Pancreas (tissue), 10 donors: Measurements from ENCODE around the gene MMP24OS. TPM values are rescaled to one million over a fixed set of nuclear protein-coding genes. Genes with fewer than 3 reads are reported as not detected.

ENCODE experiments used
- ATAC-seq, 4 donors: fragments of 200-7000 bp; cut with Tn5 transposase; one replicate each; pipeline versions ENCODE4 v1.8.0 to v1.9.1; 2020; ENCODE audit warnings: mild to moderate bottlenecking in 4 of 4, moderate library complexity in 4 of 4
- DNase-seq, 6 donors: peaks; one replicate each; pipeline ENCODE4 v3.0.0-alpha.2; 2020
- FAIRE-seq: peaks from 2 replicates; lab custom pipeline; 2012; peaks lifted over from hg19 to GRCh38; lab: Jason Lieb, UNC
- H3K27ac ChIP-seq, 4 donors: fragments of 200-600 bp; sonication (generic); 1 replicate in 3 of 4; 2 replicates in 1 of 4; pipeline versions ENCODE4 v1.5.0 to v1.8.0; 2020
- H3K27me3 ChIP-seq, 4 donors: fragments of 200-600 bp; one replicate each; pipeline ENCODE4 v1.8.0; 2021
- H3K36me3 ChIP-seq, 3 donors: fragments of 200-600 bp; sonication (generic) in 1 of 3; one replicate each; pipeline versions ENCODE4 v1.5.0 to v1.8.0; 2020 to 2021
- H3K4me1 ChIP-seq, 3 donors: fragments of 200-600 bp; one replicate each; pipeline ENCODE4 v1.8.0; 2021
- H3K4me3 ChIP-seq, 4 donors: fragments of 200-600 bp; sonication (generic) in 2 of 4; one replicate each; pipeline versions ENCODE4 v1.5.0 to v1.8.0; 2020 to 2021
- H3K9me3 ChIP-seq, 4 donors: fragments of 200-600 bp; one replicate each; pipeline ENCODE4 v1.8.0; 2021
- WGBS, 2 donors: extraction: QIAGEN DNeasy Blood & Tissue Kit; methylation state at CpG; one replicate each; pipeline ENCODE4 v1.1.7; 2013; 5-methylcytosine and 5-hydroxymethylcytosine counted together
- intact Hi-C, 3 donors: fragments of 100-400 bp; cut with DNase I; formaldehyde crosslinking; loops; one replicate each; pipeline versions ENCODE4 v1.11.1 to v1.14.2; 2022
- polyA plus RNA-seq, 2 donors: library from polyadenylated mRNA; stranded (reverse); fragments of 200-250 nt; gene quantifications; one replicate each; pipeline ENCODE4 v1.2.3, GENCODE V29; 2013
- total RNA-seq, 6 donors: library from RNA; stranded (reverse); fragmentation: NEBNext Ultra II Directional in 4 of 6; extraction: Animal tissue kit (Norgen Biotek cat#: 25700) in 4 of 6; gene quantifications; one replicate each; pipeline versions ENCODE4 v1.2.1 to v1.2.4, GENCODE V29; 2021 to 2023
- TF ChIP-seq, protein P1 (sequence below), 4 donors: fragments of 200-600 bp; sonication (generic) in 3 of 4; IDR thresholded peaks; one replicate each; pipeline versions ENCODE4 v1.5.0 to v1.8.0; 2021; ENCODE audit warnings: antibody characterized with exemption in 4 of 4
- donor health status: healthy with polysubstance abuse.
- donor health status: DM: no; HTN: no; CAD: no; lungs with moderate emphysema.
- donor health status: DM: no; HTN: no; CAD: no.
- donor health status: control.
- donor health status: control.
- donor health status: Bipolar disorder and iron deficiency.
- donor health status: DM: yes; HTN: yes; CAD: no.
- donor health status: DM: no; HTN: no; CAD: no.
- donor health status: DM: no; HTN: no; CAD: no.
- donor health status: DM: yes; HTN: yes; CAD: no.

The MMP24OS gene
- total and polyA plus RNA-seq, 8 donors: 28.9 to 74.9 (median 45.8) TPM

GRCh38 chr20:35312318-35312717 is 34.4 kb upstream of the MMP24OS start:
- ATAC-seq (peak in 1 of 4 donors; percentile 53), FAIRE-seq (no peak), DNase-seq (no peak)
- Histone ChIP-seq H3K4me3 (no peak overlapping the region), H3K27ac (no peak overlapping the region), H3K27me3 (no peaks in the 10 kb centered on the region), H3K36me3 (peaks cover 0 to 7% (median 0%) of the 10 kb centered on the region in 3 donors), H3K4me1 (peaks cover 0 to 5% (median 0%) of the 10 kb centered on the region in 3 donors), H3K9me3 (no peaks in the 10 kb centered on the region)
- WGBS, 2 donors: 91 to 92% methylated on average over 1 of the region's 1 CpG
- intact Hi-C loops: no loop called here
- TF ChIP-seq, protein P1, sequence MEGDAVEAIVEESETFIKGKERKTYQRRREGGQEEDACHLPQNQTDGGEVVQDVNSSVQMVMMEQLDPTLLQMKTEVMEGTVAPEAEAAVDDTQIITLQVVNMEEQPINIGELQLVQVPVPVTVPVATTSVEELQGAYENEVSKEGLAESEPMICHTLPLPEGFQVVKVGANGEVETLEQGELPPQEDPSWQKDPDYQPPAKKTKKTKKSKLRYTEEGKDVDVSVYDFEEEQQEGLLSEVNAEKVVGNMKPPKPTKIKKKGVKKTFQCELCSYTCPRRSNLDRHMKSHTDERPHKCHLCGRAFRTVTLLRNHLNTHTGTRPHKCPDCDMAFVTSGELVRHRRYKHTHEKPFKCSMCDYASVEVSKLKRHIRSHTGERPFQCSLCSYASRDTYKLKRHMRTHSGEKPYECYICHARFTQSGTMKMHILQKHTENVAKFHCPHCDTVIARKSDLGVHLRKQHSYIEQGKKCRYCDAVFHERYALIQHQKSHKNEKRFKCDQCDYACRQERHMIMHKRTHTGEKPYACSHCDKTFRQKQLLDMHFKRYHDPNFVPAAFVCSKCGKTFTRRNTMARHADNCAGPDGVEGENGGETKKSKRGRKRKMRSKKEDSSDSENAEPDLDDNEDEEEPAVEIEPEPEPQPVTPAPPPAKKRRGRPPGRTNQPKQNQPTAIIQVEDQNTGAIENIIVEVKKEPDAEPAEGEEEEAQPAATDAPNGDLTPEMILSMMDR (IDR thresholded peaks at IDR 0.05): no peak

DNA sequence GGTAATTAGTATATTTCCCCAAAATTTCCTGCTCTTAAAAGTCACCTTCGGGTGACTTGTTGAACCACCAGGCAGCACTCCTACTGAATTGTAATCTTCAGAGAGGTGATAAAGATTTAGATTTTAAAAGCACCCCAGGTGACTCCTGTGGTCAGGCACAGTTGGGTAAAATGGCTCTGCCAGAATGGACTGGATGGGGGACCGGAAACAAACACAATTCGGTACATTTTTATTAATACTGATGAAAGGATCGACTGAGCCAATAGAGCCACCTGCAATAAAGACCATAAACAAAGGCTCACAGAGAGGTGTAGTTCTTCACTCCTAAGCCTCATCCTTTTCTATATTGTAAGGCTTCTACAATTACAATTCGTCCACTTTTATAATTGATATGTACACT is 33.9 kb upstream of the MMP24OS start:
- FAIRE-seq (no peak), DNase-seq (no peak), ATAC-seq (no peak)
- H3K9me3 ChIP-seq: no peaks in the 10 kb centered on the region
- intact Hi-C loops: no loop called here
- H3K4me1 ChIP-seq: peaks cover 0 to 5% (median 0%) of the 10 kb centered on the region in 3 donors
- WGBS, 2 donors: 83 to 92% methylated on average over 5 of the region's 5 CpGs
- H3K27ac ChIP-seq: no peak overlapping the region
- no peak overlapping the region for H3K4me3 ChIP-seq
- TF ChIP-seq, protein P1 (IDR thresholded peaks at IDR 0.05): no peak
- H3K36me3 ChIP-seq: peaks cover 0 to 7% (median 0%) of the 10 kb centered on the region in 3 donors
- no peaks in the 10 kb centered on the region for H3K27me3 ChIP-seq

DNA sequence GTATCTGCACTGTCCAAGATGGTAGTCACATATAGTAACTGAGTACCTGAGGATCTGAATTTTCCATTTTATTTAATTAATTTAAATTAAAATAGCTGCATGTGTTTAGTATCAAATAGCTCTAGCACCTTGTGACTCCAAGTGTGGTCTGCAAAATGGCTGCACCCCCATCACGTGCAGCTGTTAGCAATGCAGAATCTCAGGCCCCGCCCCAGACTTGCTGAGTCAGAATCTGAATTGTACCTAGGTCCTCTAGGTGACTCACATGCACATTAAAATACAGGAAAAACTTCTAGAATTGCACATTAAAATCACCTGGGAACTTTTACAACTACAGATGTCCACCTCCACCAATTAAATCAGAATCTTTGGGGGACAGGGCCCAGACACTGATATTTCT is 33.5 kb upstream of the MMP24OS start:
- FAIRE-seq: no peak
- Histone ChIP-seq H3K4me1 (peaks cover 0 to 5% (median 0%) of the 10 kb centered on the region in 3 donors), H3K27me3 (no peaks in the 10 kb centered on the region), H3K27ac (no peak overlapping the region), H3K4me3 (no peak overlapping the region), H3K9me3 (no peaks in the 10 kb centered on the region), H3K36me3 (peaks cover 0 to 7% (median 0%) of the 10 kb centered on the region in 3 donors)
- no peak for ATAC-seq
- WGBS, 2 donors: 88 to 93% methylated on average over 2 of the region's 2 CpGs
- TF ChIP-seq, protein P1 (IDR thresholded peaks at IDR 0.05): no peak
- DNase-seq: no peak
- intact Hi-C loops: no loop called here

DNA sequence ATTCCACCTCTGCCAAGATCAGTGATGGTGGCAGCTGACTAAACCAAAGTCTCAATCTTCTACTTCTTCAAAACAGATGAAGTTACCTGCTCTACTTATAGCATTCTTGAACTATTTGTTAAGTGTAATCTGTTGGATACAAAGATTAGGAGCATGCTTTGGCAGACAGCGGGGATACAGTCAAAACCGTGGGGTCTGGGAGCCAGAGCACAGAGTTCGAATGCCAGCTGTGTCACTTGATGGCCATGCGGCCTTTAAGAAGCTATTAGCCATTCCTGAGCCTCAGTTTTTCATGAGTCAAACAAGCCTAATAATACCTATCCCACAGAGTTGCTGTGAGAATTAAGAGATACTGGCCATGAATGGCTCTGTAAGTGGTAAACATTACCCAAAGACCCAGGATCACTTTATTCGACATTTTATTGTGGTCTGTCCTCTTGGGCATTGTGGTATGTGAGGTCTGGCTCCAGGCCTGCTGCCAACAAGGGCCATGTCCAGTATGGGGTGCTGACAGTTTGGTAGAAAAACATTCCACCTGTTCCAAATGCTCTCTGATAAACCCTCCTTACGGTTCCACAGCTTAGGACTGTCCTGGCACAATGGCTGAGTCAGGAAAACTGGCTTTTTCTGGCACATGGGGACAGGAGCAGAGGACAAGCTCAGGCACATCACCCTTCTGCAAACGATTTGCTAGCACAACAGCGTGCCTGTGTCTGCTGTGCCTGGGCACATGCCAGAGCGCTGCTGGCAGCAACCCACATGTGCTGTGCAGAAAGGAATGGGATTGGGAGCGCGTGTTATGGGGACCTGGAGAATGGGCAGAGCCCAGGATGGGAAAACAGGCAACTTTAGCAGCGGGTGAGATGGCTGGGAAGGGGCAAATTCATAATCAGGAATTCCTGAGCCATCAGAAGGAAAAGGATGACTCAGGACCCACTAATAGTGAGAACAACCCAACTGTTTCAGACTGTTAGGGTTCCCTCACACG is 30.0 kb upstream of the MMP24OS start:
- Histone ChIP-seq H3K9me3 (no peaks in the 10 kb centered on the region), H3K27ac (peak overlapping the region in 3 of 4 donors; percentile 12 to 44 (median 36)), H3K27me3 (no peaks in the 10 kb centered on the region), H3K36me3 (peaks cover 0 to 7% (median 0%) of the 10 kb centered on the region in 3 donors), H3K4me3 (no peak overlapping the region), H3K4me1 (peaks cover 0 to 5% (median 0%) of the 10 kb centered on the region in 3 donors)
- DNase-seq (peak in 4 of 6 donors; percentile 42 to 67 (median 62)), ATAC-seq (peak; percentile 13 to 61 (median 48)), FAIRE-seq (no peak)
- 62 to 63% methylated on average over 13 of the region's 13 CpGs for WGBS, 2 donors
- intact Hi-C loops: loop anchor here in 1 of 3 donors (5.0 kb wide), 1 partner anchor 129 kb away; the partner anchor contains the start of gene GDF5
- TF ChIP-seq, protein P1 (IDR thresholded peaks at IDR 0.05): no peak
